Measurements from ENCODE around the gene ZNF746.

ZNF746 gene

GRCh38 chr7:149432121-149432691 is 65.4 kb downstream of the ZNF746 start:
- ChIA-PET POLR2A (no interaction called here), CTCF (interaction anchor here (0.9 to 1.7 kb wide), 3 partner anchors 9 to 23 kb away, joined by 3 to 9 read pairs (median 4); no protein-coding TSS in a partner anchor)
- TF ChIP-seq, protein P1, sequence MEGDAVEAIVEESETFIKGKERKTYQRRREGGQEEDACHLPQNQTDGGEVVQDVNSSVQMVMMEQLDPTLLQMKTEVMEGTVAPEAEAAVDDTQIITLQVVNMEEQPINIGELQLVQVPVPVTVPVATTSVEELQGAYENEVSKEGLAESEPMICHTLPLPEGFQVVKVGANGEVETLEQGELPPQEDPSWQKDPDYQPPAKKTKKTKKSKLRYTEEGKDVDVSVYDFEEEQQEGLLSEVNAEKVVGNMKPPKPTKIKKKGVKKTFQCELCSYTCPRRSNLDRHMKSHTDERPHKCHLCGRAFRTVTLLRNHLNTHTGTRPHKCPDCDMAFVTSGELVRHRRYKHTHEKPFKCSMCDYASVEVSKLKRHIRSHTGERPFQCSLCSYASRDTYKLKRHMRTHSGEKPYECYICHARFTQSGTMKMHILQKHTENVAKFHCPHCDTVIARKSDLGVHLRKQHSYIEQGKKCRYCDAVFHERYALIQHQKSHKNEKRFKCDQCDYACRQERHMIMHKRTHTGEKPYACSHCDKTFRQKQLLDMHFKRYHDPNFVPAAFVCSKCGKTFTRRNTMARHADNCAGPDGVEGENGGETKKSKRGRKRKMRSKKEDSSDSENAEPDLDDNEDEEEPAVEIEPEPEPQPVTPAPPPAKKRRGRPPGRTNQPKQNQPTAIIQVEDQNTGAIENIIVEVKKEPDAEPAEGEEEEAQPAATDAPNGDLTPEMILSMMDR (IDR thresholded peaks at IDR 0.05; ENCODE audit: control extremely low read depth, extremely low read depth, low read depth, missing control alignments), result no peak
- no peak for DNase-seq (ENCODE audit: extremely low spot score)

- CTCF ChIA-PET, result interaction anchor here (0.9 to 1.7 kb wide), 4 partner anchors 8 to 23 kb away, joined by 3 to 9 read pairs (median 6); no protein-coding TSS in a partner anchor
- no peak for DNase-seq (ENCODE audit: extremely low spot score)
- TF ChIP-seq, protein P1 (IDR thresholded peaks at IDR 0.05; ENCODE audit: control extremely low read depth, extremely low read depth, low read depth, missing control alignments), result no peak
- POLR2A ChIA-PET, result no interaction called here
Measured at GRCh38 chr7:149431486-149432120, 66.0 kb downstream of the ZNF746 start.

DNA sequence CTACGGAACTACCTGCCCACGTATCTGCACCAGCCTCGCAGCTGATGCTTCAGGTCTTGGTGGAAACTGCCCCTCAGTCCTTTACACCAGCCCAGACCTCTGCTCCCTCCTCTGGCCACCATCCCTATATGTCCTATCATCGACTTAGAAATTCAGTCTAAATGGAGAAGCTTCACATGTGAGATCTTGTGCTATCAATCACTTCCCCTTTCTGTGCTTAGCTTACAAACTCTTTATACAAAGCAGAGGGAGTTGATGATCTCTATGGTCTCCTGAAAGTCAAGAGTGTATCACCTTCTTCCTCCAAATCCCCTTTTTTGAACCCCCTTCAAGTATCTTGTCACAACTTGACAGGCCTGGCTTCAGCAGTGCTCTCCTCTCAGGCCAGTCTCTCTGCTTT is 67.4 kb downstream of the ZNF746 start:
- CTCF ChIA-PET, result interaction anchor here (0.8 to 2.2 kb wide), 10 partner anchors 7 to 178 kb away, joined by 3 to 9 read pairs (median 3); partner anchors contain the start of genes ZNF777 and ZNF783
- DNase-seq (ENCODE audit: extremely low spot score), result no peak
- POLR2A ChIA-PET, result no interaction called here
- TF ChIP-seq, protein P1 (IDR thresholded peaks at IDR 0.05; ENCODE audit: control extremely low read depth, extremely low read depth, low read depth, missing control alignments), result no peak

DNA sequence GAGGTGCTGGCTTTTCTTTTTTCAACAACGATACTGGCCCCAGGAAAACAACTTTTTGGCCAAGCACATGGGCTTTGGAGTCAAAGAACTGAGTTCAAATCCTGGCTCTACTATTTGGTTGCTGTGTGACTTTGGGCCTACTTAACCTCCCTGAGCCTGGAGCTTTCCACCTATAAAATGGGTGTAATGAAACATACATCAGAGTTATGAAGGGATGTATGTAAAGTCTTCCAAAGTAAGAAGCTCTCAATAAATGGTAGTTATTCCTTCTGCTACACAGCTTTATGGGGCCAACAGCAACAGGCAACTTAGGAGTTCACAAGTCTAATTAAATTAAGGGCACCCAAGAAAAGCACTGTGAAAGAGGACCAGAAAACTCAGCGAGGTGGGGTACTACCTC is 69.7 kb downstream of the ZNF746 start:
- no peak for DNase-seq (ENCODE audit: extremely low spot score)
- POLR2A ChIA-PET, result no interaction called here
- CTCF ChIA-PET, result interaction anchor here (1.0 kb wide), 1 partner anchor 9 kb away, joined by 3 read pairs; no protein-coding TSS in a partner anchor
- TF ChIP-seq, protein P1 (IDR thresholded peaks at IDR 0.05; ENCODE audit: control extremely low read depth, extremely low read depth, low read depth, missing control alignments), result no peak

GRCh38 chr7:149427096-149427680 is 70.4 kb downstream of the ZNF746 start:
- ChIA-PET CTCF (interaction anchor here (1.0 to 1.2 kb wide), 2 partner anchors 8 to 198 kb away, joined by 3 read pairs; no protein-coding TSS in a partner anchor), POLR2A (no interaction called here)
- DNase-seq (ENCODE audit: extremely low spot score), result no peak
- TF ChIP-seq, protein P1 (IDR thresholded peaks at IDR 0.05; ENCODE audit: control extremely low read depth, extremely low read depth, low read depth, missing control alignments), result no peak

DNA sequence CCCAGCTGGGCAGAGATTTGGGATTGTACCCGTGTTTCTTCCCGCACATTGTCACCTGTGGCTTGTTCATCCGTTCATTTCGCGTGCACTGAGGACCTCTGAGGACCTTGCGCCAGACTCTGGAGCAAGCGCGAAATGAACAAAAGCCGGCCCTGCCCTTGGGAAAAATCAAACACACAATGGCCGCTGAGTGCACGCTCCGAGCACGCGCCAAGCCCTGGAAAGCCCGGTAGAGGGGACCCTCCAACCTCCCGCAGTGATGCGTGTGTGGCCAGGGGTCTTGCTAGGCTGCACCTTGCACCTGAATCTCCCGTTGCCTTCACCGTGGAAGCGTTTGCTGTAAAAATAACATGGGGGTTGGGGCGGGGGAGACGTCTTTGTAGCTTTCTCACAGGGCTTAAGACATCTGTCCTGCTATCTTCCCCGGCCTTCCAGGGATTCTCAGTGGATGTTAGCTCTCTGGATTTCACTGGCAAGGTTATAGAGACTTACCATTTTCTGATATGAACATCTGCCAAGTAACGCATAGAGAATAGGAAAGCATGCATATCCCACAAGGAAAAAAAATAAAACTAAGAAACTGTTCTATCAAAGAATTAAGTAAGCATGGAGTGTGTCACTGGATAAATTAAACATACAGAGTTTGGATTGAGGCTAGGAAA is 74.0 kb downstream of the ZNF746 start:
- POLR2A ChIA-PET, result no interaction called here
- DNase-seq (ENCODE audit: extremely low spot score), result no peak
- TF ChIP-seq, protein P1 (IDR thresholded peaks at IDR 0.05; ENCODE audit: control extremely low read depth, extremely low read depth, low read depth, missing control alignments), result no peak
- CTCF ChIA-PET, result interaction anchor here (0.7 to 3.6 kb wide), 18 partner anchors 9 to 358 kb away, joined by 3 to 29 read pairs (median 4); partner anchors contain the start of genes ZNF425, ZNF777 and ZNF783
